Tibial artery (tissue), 4 donors: ENCODE measurements around the gene COPA.

Source experiments
- DNase-seq, 2 donors: peaks; one replicate each; pipeline ENCODE4 v3.0.0-alpha.2; 2019
- H3K27ac ChIP-seq, 2 donors: fragments of 200-600 bp; sonication (generic) in 1 of 2; 1 replicate in 1 of 2; 2 replicates in 1 of 2; pipeline ENCODE4 v1.5.1; 2018 to 2019; ENCODE audit warnings: mild to moderate bottlenecking in 1 of 2
- H3K27me3 ChIP-seq, 2 donors: fragments of 200-600 bp; sonication (generic) in 1 of 2; one replicate each; pipeline versions ENCODE4 v1.5.1 to v1.6.0; 2016 to 2019
- H3K36me3 ChIP-seq, 3 donors: fragments of 200-600 bp; sonication (generic) in 2 of 3; one replicate each; pipeline ENCODE4 v1.5.1; 2016 to 2019; ENCODE audit warnings: mild to moderate bottlenecking in 2 of 3
- H3K4me1 ChIP-seq, 4 donors: fragments of 200-600 bp; sonication (generic) in 2 of 4; 1 replicate in 3 of 4; 2 replicates in 1 of 4; pipeline ENCODE4 v1.5.1; 2016 to 2019
- H3K4me3 ChIP-seq, 2 donors: fragments of 200-600 bp; sonication (generic) in 1 of 2; 1 replicate in 1 of 2; 2 replicates in 1 of 2; pipeline ENCODE4 v1.5.1; 2018 to 2019; ENCODE audit warnings: mild to moderate bottlenecking in 2 of 2
- H3K9me3 ChIP-seq, 3 donors: fragments of 200-600 bp; sonication (generic) in 1 of 3; one replicate each; pipeline ENCODE4 v1.5.1; 2016 to 2019
- intact Hi-C: fragments of 100-400 bp; cut with DNase I; formaldehyde crosslinking; loops from one replicate; pipeline ENCODE4 v1.15.0; 2023; ENCODE audit warnings: low total_unique reads
- TF ChIP-seq, protein P1 (sequence below), 2 experiments: fragments of 200-600 bp in 1 of 2; fragments of 450-650 bp in 1 of 2; IDR thresholded peaks; one replicate each; pipeline ENCODE4 v1.5.1; 2017 to 2019; ENCODE audit warnings: antibody characterized with exemption in 2 of 2, mild to moderate bottlenecking in 1 of 2, moderate library complexity in 1 of 2

The COPA gene

DNA sequence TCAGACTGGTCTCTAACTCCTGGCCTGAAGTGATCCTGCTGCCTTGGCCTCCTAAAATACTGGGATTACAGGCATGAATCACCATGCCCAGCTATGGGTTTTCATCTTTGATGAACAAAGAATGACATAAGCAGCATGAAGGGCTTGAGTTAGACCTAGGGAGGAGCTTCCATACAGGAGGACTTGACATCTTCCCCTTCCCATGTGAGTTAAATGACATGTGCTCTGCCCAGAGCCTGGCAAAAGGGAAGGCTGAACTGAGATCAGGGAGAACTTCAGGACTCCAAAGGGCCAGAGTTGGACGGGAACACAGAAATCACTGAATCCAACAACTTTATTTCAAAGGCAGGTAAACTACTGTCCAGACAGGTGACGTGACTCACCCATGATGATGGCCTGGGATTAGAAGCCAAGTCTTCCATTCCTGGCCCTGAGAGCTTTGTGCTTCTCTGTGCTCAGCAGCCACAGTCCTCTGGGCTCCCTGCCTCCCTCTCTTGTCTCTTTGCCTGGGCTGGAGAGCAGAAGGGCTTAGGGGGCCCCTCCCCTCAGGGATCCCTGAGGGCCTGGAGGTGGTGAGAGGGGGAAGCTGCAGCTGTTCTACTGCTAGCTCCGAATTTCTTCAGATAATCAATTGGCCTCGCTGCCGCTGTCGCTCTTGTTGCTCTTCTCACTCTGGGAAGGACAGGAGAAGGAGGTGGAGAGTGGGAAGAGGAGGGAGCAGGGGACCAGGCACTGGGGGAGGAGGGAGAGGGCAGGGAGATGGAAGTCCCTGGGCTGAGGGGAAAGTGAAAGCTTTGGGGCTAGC is 31.5 kb upstream of the COPA start:
- TF ChIP-seq, protein P1, sequence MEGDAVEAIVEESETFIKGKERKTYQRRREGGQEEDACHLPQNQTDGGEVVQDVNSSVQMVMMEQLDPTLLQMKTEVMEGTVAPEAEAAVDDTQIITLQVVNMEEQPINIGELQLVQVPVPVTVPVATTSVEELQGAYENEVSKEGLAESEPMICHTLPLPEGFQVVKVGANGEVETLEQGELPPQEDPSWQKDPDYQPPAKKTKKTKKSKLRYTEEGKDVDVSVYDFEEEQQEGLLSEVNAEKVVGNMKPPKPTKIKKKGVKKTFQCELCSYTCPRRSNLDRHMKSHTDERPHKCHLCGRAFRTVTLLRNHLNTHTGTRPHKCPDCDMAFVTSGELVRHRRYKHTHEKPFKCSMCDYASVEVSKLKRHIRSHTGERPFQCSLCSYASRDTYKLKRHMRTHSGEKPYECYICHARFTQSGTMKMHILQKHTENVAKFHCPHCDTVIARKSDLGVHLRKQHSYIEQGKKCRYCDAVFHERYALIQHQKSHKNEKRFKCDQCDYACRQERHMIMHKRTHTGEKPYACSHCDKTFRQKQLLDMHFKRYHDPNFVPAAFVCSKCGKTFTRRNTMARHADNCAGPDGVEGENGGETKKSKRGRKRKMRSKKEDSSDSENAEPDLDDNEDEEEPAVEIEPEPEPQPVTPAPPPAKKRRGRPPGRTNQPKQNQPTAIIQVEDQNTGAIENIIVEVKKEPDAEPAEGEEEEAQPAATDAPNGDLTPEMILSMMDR (IDR thresholded peaks at IDR 0.05): no peak
- Histone ChIP-seq H3K4me1 (peaks cover 0 to 8% (median 2%) of the 10 kb centered on the region in 4 donors), H3K4me3 (no peak overlapping the region), H3K9me3 (no peaks in the 10 kb centered on the region), H3K36me3 (no peaks in the 10 kb centered on the region), H3K27ac (no peak overlapping the region), H3K27me3 (peaks cover 0 to 33% of the 10 kb centered on the region in 2 donors)
- intact Hi-C loops: no loop called here
- no peak for DNase-seq

GRCh38 chr1:160373696-160374095 is 30.6 kb upstream of the COPA start:
- Histone ChIP-seq H3K27ac (no peak overlapping the region), H3K36me3 (no peaks in the 10 kb centered on the region), H3K9me3 (no peaks in the 10 kb centered on the region), H3K4me1 (peaks cover 0 to 8% (median 2%) of the 10 kb centered on the region in 4 donors), H3K27me3 (peaks cover 0 to 33% of the 10 kb centered on the region in 2 donors), H3K4me3 (no peak overlapping the region)
- intact Hi-C loops: no loop called here
- TF ChIP-seq, protein P1 (IDR thresholded peaks at IDR 0.05): no peak
- no peak for DNase-seq

DNA sequence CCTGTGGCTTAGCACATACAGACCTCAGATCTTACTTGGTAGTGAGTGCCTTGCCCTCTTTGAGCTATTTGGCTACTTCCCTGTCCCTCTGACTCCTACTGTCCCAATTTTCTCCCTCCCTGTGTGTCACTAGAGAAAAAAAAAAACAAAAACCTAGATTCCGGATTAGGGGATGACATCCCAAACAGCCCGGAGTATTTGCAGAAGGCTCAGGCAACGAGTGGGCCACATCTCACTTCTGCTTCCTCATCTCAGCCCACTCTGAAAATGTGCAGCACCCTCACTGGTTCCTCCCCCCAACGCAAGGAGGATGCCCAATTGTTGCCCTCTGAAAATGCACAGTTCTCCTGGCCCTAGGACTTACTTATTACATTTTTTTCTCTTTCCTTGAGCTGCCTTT is 28.7 kb upstream of the COPA start:
- peaks cover 0 to 8% (median 2%) of the 10 kb centered on the region in 4 donors for H3K4me1 ChIP-seq
- TF ChIP-seq, protein P1 (IDR thresholded peaks at IDR 0.05): no peak
- no peak for DNase-seq
- intact Hi-C loops: no loop called here
- H3K4me3 ChIP-seq: no peak overlapping the region
- H3K36me3 ChIP-seq: no peaks in the 10 kb centered on the region
- peaks cover 0 to 37% of the 10 kb centered on the region in 2 donors for H3K27me3 ChIP-seq
- no peaks in the 10 kb centered on the region for H3K9me3 ChIP-seq
- H3K27ac ChIP-seq: no peak overlapping the region

GRCh38 chr1:160371346-160371631 is 28.2 kb upstream of the COPA start:
- Histone ChIP-seq H3K27ac (no peak overlapping the region), H3K4me1 (peaks cover 0 to 5% (median 2%) of the 10 kb centered on the region in 4 donors), H3K36me3 (no peaks in the 10 kb centered on the region), H3K4me3 (no peak overlapping the region), H3K27me3 (peaks cover 0 to 41% of the 10 kb centered on the region in 2 donors), H3K9me3 (no peaks in the 10 kb centered on the region)
- no peak for DNase-seq
- TF ChIP-seq, protein P1 (IDR thresholded peaks at IDR 0.05): no peak
- intact Hi-C loops: no loop called here

DNA sequence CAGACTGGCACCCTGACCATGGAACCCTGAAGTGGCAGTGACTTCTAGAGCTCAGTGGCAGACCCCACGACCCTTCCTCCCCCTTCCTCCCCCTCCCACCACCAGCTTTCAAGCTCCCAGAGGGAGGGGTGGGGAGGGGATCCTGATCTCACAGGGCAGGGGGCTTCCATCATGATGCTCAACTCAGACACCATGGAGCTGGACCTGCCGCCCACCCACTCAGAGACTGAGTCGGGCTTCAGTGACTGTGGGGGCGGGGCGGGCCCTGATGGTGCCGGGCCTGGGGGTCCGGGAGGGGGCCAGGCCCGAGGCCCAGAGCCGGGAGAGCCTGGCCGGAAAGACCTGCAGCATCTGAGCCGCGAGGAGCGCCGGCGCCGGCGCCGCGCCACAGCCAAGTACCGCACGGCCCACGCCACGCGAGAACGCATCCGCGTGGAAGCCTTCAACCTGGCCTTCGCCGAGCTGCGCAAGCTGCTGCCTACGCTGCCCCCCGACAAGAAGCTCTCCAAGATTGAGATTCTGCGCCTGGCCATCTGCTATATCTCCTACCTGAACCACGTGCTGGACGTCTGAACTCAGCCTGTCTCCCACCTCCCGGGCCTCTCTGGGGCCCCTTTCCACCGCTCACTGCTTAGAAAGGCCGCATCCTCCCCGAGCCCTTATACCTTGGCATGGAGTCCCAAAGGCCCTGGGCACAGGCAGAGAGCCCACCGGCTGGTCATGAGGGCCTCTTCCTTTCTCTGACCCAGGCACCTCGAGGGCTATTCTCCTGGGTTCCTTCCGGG is 27.7 kb upstream of the COPA start:
- Histone ChIP-seq H3K4me1 (peaks cover 0 to under 1% (median 0%) of the 10 kb centered on the region in 4 donors), H3K27ac (no peak overlapping the region), H3K27me3 (peaks cover 0 to 38% of the 10 kb centered on the region in 2 donors), H3K9me3 (no peaks in the 10 kb centered on the region), H3K4me3 (no peak overlapping the region), H3K36me3 (no peaks in the 10 kb centered on the region)
- TF ChIP-seq, protein P1 (IDR thresholded peaks at IDR 0.05): no peak
- DNase-seq: no peak
- intact Hi-C loops: no loop called here
